Small intestine (tissue), 7 donors: ENCODE results near the gene HTRA3. TPM values are rescaled to one million over a fixed set of nuclear protein-coding genes. Genes with fewer than 3 reads are reported as not detected.

Experiments used
- DNase-seq, 2 donors: peaks; one replicate each; pipeline versions ENCODE4 v3.0.0 to v3.0.0-alpha.2; 2013
- FAIRE-seq: peaks from 2 replicates; lab custom pipeline; 2012; peaks lifted over from hg19 to GRCh38; lab: Jason Lieb, UNC
- H3K27ac ChIP-seq, 3 donors: one replicate each; pipeline ENCODE4 v1.5.1; 2013; ENCODE audit warnings: low read length in 2 of 3, mild to moderate bottlenecking in 2 of 3, control low read depth in 1 of 3, inconsistent platforms in 1 of 3, low read depth in 1 of 3, moderate library complexity in 1 of 3
- H3K27me3 ChIP-seq, 3 donors: one replicate each; pipeline ENCODE4 v1.6.1; 2013; ENCODE audit warnings: low read length in 3 of 3, inconsistent platforms in 1 of 3; ENCODE audit not compliant: control insufficient read depth in 3 of 3, insufficient read depth in 3 of 3
- H3K36me3 ChIP-seq, 3 donors: one replicate each; pipeline ENCODE4 v1.6.1; 2013; ENCODE audit warnings: low read length in 3 of 3, inconsistent platforms in 1 of 3, low read depth in 1 of 3, mild to moderate bottlenecking in 1 of 3, moderate library complexity in 1 of 3; ENCODE audit not compliant: control insufficient read depth in 3 of 3, insufficient read depth in 2 of 3
- H3K4me1 ChIP-seq, 3 donors: one replicate each; pipeline ENCODE4 v1.6.1; 2013; ENCODE audit warnings: low read length in 2 of 3, inconsistent platforms in 1 of 3, low read depth in 1 of 3, mild to moderate bottlenecking in 1 of 3, moderate library complexity in 1 of 3; ENCODE audit not compliant: control insufficient read depth in 3 of 3, insufficient read depth in 2 of 3
- H3K4me3 ChIP-seq, 3 donors: one replicate each; pipeline ENCODE4 v1.5.1; 2013; ENCODE audit warnings: low read length in 3 of 3, control low read depth in 1 of 3, inconsistent platforms in 1 of 3, low read depth in 1 of 3, mild to moderate bottlenecking in 1 of 3, moderate library complexity in 1 of 3
- H3K9me3 ChIP-seq, 2 donors: one replicate each; pipeline ENCODE4 v1.6.1; 2013; ENCODE audit warnings: low read depth in 1 of 2, low read length in 1 of 2; ENCODE audit not compliant: control insufficient read depth in 2 of 2, insufficient read depth in 1 of 2
- WGBS, 3 donors: extraction: QIAGEN DNeasy Blood & Tissue Kit; methylation state at CpG; one replicate each; pipeline ENCODE4 v1.1.7; 2013; 5-methylcytosine and 5-hydroxymethylcytosine counted together
- polyA plus RNA-seq, 4 donors: library from polyadenylated mRNA; stranded (reverse) in 3 of 4; unstranded in 1 of 4; fragments of 200-250 nt in 3 of 4; fragments of 120-200 nt in 1 of 4; gene quantifications; one replicate each; pipeline versions ENCODE4 v1.2.1 to v1.2.3, GENCODE V29; 2013
- donor health status: healthy with polysubstance abuse.
- donor health status: control.
- donor health status: control.
- donor health status: Bipolar disorder and iron deficiency.
- donor health status: healthy.

The HTRA3 gene
- polyA plus RNA-seq, 4 donors, result 0.67 to 13.2 (median 6.1) TPM

GRCh38 chr4:8282134-8282641 is 12.6 kb downstream of the HTRA3 start:
- Histone ChIP-seq H3K27ac (no peak overlapping the region), H3K4me1 (no peaks in the 10 kb centered on the region), H3K9me3 (no peaks in the 10 kb centered on the region), H3K36me3 (no peaks in the 10 kb centered on the region), H3K27me3 (no peaks in the 10 kb centered on the region), H3K4me3 (no peak overlapping the region)
- DNase-seq (no peak), FAIRE-seq (no peak)
- 75 to 88% (median 79%) methylated on average over 13 to 14 of the region's 14 CpGs for WGBS, 3 donors

DNA sequence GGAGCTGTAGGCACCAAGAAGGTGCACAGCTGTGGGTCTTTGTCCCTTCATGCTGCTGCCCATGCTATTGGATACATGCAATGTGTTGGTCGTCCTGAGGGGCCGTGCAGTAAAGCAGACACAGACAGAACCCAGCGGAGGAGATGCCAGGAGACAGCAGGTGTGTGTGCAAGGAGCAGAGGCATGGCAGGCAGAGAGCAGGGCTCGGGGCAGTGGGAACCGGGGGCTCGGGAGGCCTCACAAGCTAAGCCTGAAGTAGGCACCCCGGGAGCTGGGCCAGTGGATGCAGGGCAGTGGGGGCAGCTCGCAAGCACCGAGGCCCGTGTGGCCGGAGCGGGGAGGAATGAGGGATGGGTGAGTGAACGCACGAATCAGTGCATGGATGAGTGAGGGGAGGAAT is 13.2 kb downstream of the HTRA3 start:
- Histone ChIP-seq H3K4me1 (no peaks in the 10 kb centered on the region), H3K27ac (no peak overlapping the region), H3K27me3 (no peaks in the 10 kb centered on the region), H3K9me3 (no peaks in the 10 kb centered on the region), H3K4me3 (no peak overlapping the region), H3K36me3 (no peaks in the 10 kb centered on the region)
- WGBS, 3 donors, result 87 to 90% (median 87%) methylated on average over 14 of the region's 14 CpGs
- FAIRE-seq (no peak), DNase-seq (no peak)

DNA sequence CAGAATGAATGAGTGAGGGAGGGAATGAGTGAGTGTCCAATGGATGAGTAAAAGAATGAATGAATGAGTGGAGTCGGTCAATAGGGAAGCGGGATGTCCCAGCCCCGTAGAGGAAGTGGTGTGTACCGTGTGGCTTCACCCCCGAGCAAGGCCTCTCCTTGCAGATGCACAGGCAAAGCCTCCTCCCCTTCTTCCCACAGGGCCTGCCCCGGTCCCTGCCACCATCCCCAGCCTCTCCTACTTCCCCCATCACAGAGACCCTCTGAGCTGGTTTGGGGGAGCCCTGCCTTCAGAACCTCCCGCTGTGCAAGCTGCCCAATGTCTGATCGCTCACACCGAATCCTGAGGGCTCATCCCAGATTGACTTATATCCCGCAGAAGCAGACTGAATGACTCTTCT is 13.6 kb downstream of the HTRA3 start:
- no peak for DNase-seq

DNA sequence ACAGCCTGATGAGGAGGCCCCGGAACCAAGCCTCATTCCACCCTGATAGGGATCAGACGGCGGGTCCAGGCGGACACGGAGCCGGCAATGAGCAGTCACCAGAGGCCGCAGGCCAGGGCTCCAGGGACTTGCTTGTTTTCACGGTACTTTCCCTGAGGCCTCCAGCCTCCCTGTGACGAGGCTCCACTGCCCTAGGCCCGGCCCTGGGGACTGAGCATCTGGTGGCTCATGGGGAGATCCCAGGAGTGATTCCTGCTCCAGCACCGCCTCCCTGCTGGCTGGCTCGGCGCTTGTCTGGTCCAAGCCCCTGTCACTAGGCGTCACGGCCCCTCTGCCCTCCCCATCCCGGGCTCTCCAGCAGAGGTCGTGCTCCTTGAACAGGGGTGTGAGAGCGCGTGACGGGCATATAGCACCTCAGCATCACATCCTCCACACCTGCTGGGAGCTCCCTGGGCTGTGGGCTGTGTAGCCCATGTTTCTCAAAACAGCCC is 14.1 kb downstream of the HTRA3 start:
- Histone ChIP-seq H3K27ac (no peak overlapping the region), H3K36me3 (no peaks in the 10 kb centered on the region), H3K4me3 (no peak overlapping the region), H3K9me3 (no peaks in the 10 kb centered on the region), H3K4me1 (no peaks in the 10 kb centered on the region), H3K27me3 (no peaks in the 10 kb centered on the region)
- no peak for FAIRE-seq
- WGBS, 3 donors, result 42 to 70% (median 58%) methylated on average over 19 to 20 of the region's 20 CpGs
- DNase-seq, result no peak

More for the DNA sequence above, 13.6 kb downstream of the HTRA3 start:
- H3K9me3 ChIP-seq, result no peaks in the 10 kb centered on the region
- 71 to 85% (median 74%) methylated on average over 6 to 10 of the region's 10 CpGs for WGBS, 3 donors
- no peaks in the 10 kb centered on the region for H3K4me1 ChIP-seq
- FAIRE-seq, result no peak
- H3K27me3 ChIP-seq, result no peaks in the 10 kb centered on the region
- no peak overlapping the region for H3K27ac ChIP-seq
- no peaks in the 10 kb centered on the region for H3K36me3 ChIP-seq
- H3K4me3 ChIP-seq, result no peak overlapping the region

GRCh38 chr4:8284391-8284790 is 14.8 kb downstream of the HTRA3 start:
- 56 to 75% (median 57%) methylated on average over 11 of the region's 11 CpGs for WGBS, 3 donors
- DNase-seq (no peak), FAIRE-seq (no peak)
- Histone ChIP-seq H3K36me3 (no peaks in the 10 kb centered on the region), H3K9me3 (no peaks in the 10 kb centered on the region), H3K4me3 (no peak overlapping the region), H3K27ac (no peak overlapping the region), H3K4me1 (no peaks in the 10 kb centered on the region), H3K27me3 (no peaks in the 10 kb centered on the region)

DNA sequence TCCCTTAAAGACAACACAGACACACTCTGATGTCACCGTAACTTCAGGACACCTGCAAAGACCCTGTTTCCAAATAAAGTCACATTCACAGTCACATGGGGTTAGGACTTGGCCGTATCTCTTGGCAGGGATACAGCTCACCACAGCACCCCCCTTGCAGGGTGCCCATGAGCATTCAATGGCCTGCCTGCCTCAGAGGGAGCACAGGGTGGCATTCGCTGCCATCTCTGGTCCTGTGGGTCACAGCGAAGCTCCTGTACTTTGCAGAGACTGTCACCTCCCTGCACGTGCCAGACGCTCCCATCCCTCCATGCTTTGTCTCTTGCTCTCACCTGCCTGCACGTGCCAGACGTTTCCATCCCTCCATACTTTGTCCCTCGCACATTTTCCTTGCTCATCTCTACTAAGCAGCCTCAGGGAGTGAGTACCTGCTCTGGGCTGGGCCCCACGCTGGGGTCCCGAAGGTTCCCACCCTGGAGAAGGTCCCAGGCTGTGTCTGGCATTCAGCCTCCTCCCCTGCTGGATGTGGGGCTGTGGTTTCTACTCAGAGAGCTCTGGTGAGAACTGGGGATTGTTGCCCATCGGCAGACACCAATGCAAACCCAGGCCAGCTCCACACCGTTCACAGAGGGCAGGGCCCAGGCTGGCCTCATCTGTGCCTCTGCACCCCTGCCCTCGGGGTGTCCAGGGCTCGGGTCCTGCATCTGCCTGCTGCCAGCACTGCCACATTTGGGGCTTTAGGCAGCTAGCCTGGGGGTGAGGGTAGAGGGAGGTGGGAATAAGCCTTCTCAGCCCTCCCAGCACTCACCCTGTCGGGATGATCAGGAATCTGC is 15.8 kb downstream of the HTRA3 start:
- no peak for FAIRE-seq
- no peaks in the 10 kb centered on the region for H3K36me3 ChIP-seq
- H3K9me3 ChIP-seq, result no peaks in the 10 kb centered on the region
- no peak for DNase-seq
- H3K4me3 ChIP-seq, result no peak overlapping the region
- H3K4me1 ChIP-seq, result no peaks in the 10 kb centered on the region
- H3K27me3 ChIP-seq, result no peaks in the 10 kb centered on the region
- 51 to 76% (median 61%) methylated on average over 16 of the region's 16 CpGs for WGBS, 3 donors
- no peak overlapping the region for H3K27ac ChIP-seq

GRCh38 chr4:8285976-8286718 is 16.6 kb downstream of the HTRA3 start:
- WGBS, 3 donors, result 78 to 85% (median 82%) methylated on average over 23 of the region's 23 CpGs
- FAIRE-seq (no peak), DNase-seq (no peak)
- Histone ChIP-seq H3K9me3 (no peaks in the 10 kb centered on the region), H3K27ac (no peak overlapping the region), H3K36me3 (no peaks in the 10 kb centered on the region), H3K4me1 (no peaks in the 10 kb centered on the region), H3K27me3 (no peaks in the 10 kb centered on the region), H3K4me3 (no peak overlapping the region)

DNA sequence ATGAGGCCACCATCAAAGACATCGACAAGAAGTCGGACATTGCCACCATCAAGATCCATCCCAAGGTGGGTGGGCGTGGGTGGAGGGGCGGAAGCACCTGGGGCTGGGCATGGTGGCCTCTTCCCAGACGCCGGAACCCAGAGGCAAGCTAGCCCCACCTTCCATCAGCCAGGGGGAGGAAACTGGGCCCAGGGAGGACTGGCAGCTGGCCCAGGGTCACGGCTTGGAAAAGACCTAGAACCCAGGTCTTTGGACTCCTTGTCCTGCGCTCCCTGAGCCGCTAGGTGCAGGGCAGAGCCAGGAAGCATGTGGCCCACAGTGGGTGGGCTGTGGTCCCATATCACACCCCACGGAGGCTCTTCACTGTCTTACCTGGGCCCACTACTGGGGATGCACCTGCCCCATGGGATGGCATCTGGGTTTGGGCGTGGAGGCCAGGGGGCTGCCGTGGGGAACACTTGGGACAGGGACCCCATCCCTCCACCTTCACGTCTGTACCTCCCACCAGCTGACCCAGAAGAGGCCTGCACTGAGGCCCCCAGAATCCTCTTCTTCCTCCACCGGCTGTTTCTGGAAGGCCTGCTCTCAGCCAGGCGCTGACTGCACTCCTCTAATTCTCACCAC is 17.3 kb downstream of the HTRA3 start:
- no peak for DNase-seq
- FAIRE-seq, result no peak
- 76 to 89% (median 87%) methylated on average over 14 to 15 of the region's 15 CpGs for WGBS, 3 donors

More for the DNA sequence above, 17.3 kb downstream of the HTRA3 start:
- Histone ChIP-seq H3K27ac (no peak overlapping the region), H3K4me3 (no peak overlapping the region), H3K9me3 (no peaks in the 10 kb centered on the region), H3K4me1 (no peaks in the 10 kb centered on the region), H3K27me3 (no peaks in the 10 kb centered on the region), H3K36me3 (no peaks in the 10 kb centered on the region)
